KBM-7 (cell line): ENCODE measurements around the gene ATP5PD.

Experiments used
- DNase-seq: peaks from one replicate; pipeline ENCODE4 v3.0.0-alpha.2; 2015
- in situ Hi-C: fragments of 300-500 bp; cut with MboI; formaldehyde crosslinking; loops from 2 replicates; pipeline ENCODE4 v1.14.3; 2020; ENCODE audit warnings: low sequenced_read_pairs, low pct_unique_long_range_greater_than_20kb, mixed read lengths

Gene ATP5PD

DNA sequence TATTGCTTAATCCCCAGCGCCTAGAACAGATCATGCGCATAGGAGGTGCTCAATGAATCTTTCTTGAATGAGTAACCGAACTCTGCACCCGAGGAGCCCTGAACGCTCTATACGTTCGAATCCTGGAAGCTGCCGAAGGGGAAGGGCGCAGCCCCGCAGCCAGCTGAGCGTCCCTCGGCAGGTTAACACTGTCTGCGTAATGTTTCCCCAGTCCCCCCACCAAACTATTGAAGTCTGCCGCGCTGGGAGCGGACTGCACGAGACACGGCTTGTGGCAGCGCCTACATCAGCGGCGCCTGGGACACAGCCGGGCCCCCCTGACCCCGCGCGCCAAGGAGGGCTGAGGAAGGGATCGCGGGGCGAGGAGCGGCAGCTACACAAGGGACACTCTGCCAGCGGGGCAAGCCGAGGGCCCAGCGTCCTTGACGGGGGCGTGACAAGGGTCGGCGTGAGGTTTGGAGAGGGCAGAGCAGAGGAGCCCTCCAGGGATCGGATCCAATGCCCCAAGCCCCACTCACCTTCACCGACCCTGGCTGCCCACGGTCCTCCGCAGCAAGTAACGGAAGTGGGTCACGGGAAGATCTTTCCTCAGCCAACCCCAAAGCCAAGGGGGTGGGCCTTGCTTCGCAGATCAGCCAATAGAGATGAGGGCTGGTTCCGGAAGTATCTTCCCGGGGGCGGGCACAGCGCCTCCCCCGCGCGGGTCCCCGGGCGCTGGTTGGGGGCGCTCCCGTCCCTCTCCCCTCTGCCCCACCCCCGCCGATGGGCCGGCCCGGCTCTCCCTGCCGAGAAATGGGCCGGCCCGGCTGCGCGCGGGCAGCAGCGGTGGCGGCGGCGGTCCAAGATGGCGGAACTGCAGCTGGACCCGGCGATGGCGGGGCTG, at the start of gene ATP5PD, which contains the start of gene KCTD2:
ATP5PD (minus strand) TSS at position 563 of the 883 bp plus-strand sequence. CDS start 4,319 bp downstream, outside the sequence.
KCTD2 (plus strand) TSS at position 819 of the 883 bp plus-strand sequence; CDS start at position 845, 26 bp downstream.
- in situ Hi-C loops = no loop called here
- peak; percentile 97 for DNase-seq

GRCh38 chr17:75096082-75096625, 49.4 kb upstream of the ATP5PD start:
- peak; percentile 86 for DNase-seq

GRCh38 chr17:75094871-75095399, 48.2 kb upstream of the ATP5PD start:
- in situ Hi-C loops = no loop called here
- DNase-seq = no peak

More at GRCh38 chr17:75096082-75096625, 49.4 kb upstream of the ATP5PD start:
- in situ Hi-C loops = no loop called here

DNA sequence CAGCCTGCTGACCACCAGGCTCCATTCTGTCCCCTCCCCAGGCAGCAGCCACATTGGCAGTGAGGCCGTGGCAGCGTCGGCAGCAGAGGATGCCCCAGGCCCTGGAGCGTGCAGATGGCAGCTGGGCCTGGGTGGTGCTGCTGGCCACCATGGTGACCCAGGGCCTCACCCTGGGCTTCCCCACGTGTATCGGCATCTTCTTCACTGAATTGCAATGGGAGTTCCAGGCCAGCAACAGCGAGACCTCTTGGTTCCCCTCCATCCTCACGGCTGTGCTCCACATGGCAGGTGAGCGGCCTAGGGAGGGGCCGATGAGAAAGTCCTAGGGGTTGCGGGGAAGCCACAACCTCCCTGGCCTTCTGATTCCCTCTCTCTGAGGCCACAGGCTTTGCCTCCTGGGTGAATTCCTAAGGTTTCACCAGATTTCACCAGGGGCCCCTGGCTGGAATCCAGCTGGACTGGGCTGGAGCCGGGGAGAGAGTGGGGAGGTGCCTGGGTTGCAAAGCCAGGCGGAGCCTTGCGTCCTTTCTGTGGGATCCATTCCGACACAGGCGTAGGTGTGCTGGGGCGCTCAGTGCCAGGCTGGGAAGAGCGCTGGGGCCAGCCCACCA, 46.9 kb upstream of the ATP5PD start:
- no peak for DNase-seq
- in situ Hi-C loops = no loop called here

DNA sequence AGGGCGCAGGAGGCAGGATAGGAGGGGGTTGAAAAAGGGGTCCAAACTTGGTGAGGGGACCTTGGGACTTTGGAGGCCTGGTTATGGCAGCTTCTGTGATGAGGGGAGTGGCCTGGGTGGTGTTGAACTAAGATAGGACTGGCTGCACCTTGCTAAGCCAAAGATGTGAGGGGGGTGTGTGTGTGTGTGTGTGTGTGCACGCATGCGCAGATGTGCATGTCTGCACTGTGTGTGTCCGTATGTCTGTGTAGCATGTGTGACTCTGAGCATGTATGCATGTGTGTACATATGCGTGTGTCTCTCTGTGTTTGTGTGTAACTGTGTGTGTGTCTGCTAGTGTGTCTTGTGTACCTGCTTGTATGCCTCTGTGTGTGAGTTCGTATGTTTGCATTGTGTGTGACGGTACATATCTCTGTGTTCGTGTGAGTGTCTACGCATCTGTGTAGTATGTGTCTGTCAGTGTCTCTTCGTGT, 45.1 kb upstream of the ATP5PD start:
- no peak for DNase-seq

GRCh38 chr17:75090871-75091854, 44.4 kb upstream of the ATP5PD start:
- no peak for DNase-seq

More for the DNA sequence above, 45.1 kb upstream of the ATP5PD start:
- in situ Hi-C loops = no loop called here

DNA sequence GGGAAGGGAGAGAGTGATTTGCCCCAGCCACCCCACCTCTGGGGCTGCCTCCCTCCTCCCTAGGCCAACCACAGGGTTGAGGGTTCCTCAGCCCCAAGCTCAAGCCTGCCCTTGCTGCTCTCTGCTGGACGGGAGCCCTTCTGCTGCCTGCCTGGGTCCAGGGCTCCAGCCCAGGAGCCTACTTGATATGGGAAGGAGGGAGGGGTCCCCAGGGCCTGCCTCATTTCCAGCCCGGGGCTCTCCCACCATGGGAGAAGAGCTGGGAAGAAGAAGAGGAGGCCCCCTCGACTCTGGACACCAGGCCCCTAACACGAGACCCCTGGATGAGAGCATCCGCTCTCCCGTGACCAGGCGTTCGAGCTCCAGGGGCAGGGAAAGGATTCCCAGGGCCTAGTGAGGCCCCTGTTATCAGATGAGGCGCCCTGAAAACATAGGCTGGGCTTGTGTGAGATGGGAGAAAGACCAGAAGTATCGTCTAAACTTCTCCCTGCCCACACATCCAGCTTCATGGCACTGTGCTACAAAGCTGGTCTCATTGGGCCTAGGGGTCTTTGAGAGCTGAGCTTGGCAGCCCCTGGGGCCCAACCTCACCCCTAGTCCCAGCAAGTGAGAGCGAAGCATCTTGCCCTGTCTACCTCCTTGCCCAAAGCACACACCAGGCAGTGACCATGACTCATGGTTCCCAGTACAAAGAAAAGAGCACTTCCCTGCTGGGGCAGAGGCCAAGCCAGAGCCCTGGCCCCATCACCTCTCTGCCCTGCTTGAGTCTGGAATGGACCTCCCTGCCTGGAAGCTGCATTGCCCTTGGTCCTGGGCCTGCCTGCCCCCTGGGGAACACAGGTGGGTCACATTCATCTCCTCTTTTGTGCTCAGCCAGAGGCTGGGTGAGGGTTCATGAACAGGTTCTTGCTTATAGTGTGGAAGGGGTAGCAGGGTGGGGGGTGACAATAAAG, 42.0 kb upstream of the ATP5PD start:
- no peak for DNase-seq
- in situ Hi-C loops = no loop called here

More at GRCh38 chr17:75090871-75091854, 44.4 kb upstream of the ATP5PD start:
- in situ Hi-C loops = no loop called here

DNA sequence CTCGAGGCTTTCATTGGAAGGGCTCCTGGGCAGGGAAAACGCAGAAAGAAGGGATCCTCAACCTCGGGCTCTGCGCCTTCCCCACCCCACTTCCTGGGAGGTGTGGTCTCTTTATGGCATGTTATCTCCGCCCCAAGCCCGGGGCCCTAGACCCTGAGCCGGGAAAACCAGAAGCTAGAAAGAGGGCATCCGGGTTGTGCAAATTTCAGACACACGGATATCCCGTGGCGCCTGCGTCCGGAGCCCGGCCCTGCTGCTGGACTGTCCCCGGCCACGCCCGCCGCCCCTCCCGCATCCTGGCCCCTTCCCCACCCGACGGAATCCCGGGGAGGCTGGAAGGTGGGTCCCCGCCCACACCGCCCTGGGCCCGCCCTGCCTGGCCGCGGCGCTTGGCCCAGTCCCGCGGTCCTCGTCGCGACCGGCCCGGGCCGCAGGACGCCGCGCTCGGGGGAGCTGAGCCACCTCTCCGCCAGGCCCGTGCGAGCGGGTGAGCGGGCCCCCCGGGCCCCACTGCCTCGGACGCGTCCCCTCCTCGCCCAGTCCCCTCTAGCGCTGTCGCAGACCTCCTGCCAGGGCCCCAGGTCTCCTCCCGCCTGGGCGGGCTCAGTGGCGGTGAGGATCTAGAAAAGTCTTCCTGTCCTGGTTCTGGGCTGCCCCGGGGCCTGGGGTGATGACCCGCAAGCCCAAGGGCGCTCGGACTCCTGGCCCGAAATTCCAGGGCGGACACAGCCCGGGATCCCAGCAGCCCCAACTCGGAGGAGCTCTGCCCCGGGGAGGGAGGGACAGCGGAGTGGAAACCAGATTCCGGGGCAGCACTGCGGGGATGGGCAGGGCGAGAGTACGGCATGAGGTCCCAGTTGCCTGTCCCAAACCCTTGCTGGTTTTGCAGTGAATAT, 41.0 kb upstream of the ATP5PD start, which contains the start of gene SLC16A5:
SLC16A5 (plus strand) TSS at position 397 of the 896 bp plus-strand sequence. CDS start 5,683 bp downstream, outside the sequence.
- peak; percentile 78 for DNase-seq
- in situ Hi-C loops = no loop called here

DNA sequence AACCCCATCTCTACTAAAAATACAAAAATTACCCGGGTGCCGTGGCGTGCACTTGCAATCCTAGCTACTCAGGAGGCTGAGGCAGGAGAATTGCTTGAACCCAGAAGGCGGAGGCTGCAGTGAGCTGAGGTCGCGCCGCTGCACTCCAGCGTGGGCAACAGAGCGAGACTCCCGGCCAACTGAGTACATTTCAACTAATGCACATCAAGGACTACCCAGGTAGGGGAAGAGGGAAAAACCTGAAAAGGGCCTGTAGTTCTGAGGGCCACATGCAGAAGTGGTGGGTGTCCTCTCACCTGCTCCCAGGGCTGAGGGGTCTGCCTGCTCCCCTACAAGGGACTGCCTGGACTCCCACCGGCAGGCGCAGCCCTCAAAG, 40.4 kb upstream of the ATP5PD start:
- in situ Hi-C loops = no loop called here
- DNase-seq = no peak

GRCh38 chr17:75086496-75087181, 39.9 kb upstream of the ATP5PD start:
- no peak for DNase-seq
- in situ Hi-C loops = no loop called here

- no peak for DNase-seq
- in situ Hi-C loops = no loop called here
These were observed 37.4 kb upstream of the ATP5PD start for GRCh38 chr17:75084039-75084660.

- in situ Hi-C loops = no loop called here
- DNase-seq = no peak
These were observed 35.9 kb upstream of the ATP5PD start for GRCh38 chr17:75082683-75083082.

DNA sequence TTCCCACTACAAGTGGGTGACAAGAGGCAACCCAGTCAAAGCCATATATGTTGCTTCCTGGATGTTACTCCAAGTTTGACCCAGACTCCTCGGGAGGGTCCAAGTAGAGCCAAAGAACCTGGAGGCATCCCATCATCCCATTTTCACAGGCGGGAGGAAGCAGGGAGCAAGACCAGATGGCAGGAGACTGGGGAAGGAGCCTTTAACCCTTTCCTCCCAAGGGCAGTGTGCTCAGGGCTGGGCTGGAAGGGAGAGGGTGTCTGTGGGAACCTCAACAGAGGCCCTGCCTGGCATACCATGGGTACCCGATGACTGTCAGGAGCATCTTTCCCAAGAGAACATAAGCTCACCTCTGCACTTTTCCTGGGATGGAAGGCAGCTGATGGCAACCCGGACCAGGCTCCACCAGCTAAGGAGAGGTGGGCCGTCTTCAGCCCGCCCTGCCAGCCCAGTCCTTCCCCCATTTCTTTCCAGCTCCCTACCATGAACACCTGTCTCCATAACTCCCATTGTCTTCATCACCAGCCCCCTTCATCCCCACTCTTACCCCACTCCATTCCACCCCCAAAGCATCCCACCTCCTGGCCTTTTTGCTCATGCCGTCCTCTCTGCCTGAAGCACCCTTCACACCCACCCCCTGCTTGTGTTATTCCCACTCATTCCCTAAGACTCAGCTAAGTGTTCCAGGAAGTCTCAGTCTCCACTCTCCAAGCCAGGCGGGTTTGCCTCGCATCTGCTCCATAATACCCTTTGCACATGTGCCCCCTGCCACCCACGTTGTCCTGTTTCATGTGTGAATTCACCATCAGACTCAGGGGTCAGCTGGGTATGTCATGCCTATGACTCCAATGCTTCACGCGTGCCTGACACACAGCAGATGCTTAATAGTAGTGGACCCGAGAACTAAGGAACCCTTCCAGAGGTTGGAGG, 35.1 kb upstream of the ATP5PD start:
- in situ Hi-C loops = no loop called here
- no peak for DNase-seq

- no peak for DNase-seq
- in situ Hi-C loops = no loop called here
These were observed 32.2 kb upstream of the ATP5PD start for GRCh38 chr17:75079023-75079373.
